HepG2 (cell line): Measurements from ENCODE around the gene DAB2.

Source experiments
- BRCA1 ChIP-seq: sonication (generic); formaldehyde crosslinking; IDR thresholded peaks from 2 replicates; pipeline ENCODE4 v1.4.0; 2020; ENCODE audit warnings: missing genetic modification reagents
- HOXD1 ChIP-seq: sonication (generic); formaldehyde crosslinking; IDR thresholded peaks from 2 replicates; pipeline ENCODE4 v1.5.0; 2020; ENCODE audit warnings: missing genetic modification reagents
- RFX1 ChIP-seq: fragments of 450-650 bp; IDR thresholded peaks from 2 replicates; pipeline ENCODE4 v1.6.1; 2017
- SMYD3 ChIP-seq: sonication (generic); formaldehyde crosslinking; IDR thresholded peaks from 2 replicates; pipeline ENCODE4 v1.8.1; 2023; ENCODE audit warnings: mild to moderate bottlenecking, missing genetic modification reagents
- SP1 ChIP-seq, 2 experiments: fragments of 450-650 bp in 1 of 2; sonication (generic) in 1 of 2; formaldehyde crosslinking in 1 of 2; IDR thresholded peaks; 2 replicates each; pipeline versions ENCODE4 v1.4.0 to v1.6.1; 2016 to 2020; ENCODE audit warnings: missing genetic modification reagents in 1 of 2
- TCF7 ChIP-seq: sonication (generic); IDR thresholded peaks from 2 replicates; pipeline ENCODE4 v1.6.1; 2016; ENCODE audit warnings: antibody characterized with exemption, low read depth
- ZNF660 ChIP-seq: sonication (generic); formaldehyde crosslinking; IDR thresholded peaks from 2 replicates; pipeline ENCODE4 v1.5.1; 2020; ENCODE audit warnings: mild to moderate bottlenecking, low read depth, missing genetic modification reagents, borderline replicate concordance
- ZNF891 ChIP-seq: sonication (generic); formaldehyde crosslinking; IDR thresholded peaks from 2 replicates; pipeline ENCODE4 v1.5.0; 2020; ENCODE audit warnings: mild to moderate bottlenecking, missing genetic modification reagents
- TF ChIP-seq, protein P1 (sequence below): IDR thresholded peaks from 2 replicates; pipeline ENCODE4 v1.6.1; 2016; ENCODE audit warnings: low read depth

DNA sequence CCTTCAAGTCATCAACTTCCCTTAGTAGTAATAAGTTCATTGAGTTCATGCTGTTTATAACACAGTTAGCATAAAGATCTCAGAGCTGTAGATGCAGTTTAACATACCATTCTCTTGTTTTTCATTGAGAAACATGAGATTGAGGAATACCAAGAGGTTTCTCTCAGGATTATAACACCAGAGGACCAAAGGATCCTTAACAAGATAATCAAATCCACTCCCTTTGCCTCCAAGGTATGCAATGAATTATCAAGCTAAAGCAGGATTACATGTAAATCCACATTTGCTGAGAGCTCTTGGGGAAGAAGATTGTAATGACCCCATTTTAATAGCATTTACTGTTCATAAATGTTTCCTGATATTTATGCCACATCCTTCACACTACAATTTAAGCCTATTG, 35.1 kb upstream of the DAB2 start:
- TF ChIP-seq BRCA1 (CRISPR knock-in tag) (no peak), ZNF891 (CRISPR knock-in tag) (no peak), HOXD1 (CRISPR knock-in tag) (no peak), RFX1 (no peak), SMYD3 (no peak), TCF7 (no peak), SP1 (IDR thresholded peaks at IDR 0.05) (no peak), SP1 (CRISPR knock-in tag; IDR thresholded peaks at IDR 0.05) (no peak), ZNF660 (CRISPR knock-in tag) (no peak)
- TF ChIP-seq, protein P1, sequence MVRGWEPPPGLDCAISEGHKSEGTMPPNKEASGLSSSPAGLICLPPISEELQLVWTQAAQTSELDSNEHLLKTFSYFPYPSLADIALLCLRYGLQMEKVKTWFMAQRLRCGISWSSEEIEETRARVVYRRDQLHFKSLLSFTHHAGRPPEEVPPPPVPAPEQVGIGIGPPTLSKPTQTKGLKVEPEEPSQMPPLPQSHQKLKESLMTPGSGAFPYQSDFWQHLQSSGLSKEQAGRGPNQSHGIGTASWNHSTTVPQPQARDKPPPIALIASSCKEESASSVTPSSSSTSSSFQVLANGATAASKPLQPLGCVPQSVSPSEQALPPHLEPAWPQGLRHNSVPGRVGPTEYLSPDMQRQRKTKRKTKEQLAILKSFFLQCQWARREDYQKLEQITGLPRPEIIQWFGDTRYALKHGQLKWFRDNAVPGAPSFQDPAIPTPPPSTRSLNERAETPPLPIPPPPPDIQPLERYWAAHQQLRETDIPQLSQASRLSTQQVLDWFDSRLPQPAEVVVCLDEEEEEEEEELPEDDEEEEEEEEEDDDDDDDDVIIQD (CRISPR knock-in tag) = no peak
